Fibroblast of skin of scalp (primary cell): ENCODE data around the gene CCDC69.
"Not testable (repeated sequence)": the region's sequence is repeated elsewhere in the genome, so short reads cannot be mapped to it uniquely, and the experiment has no call there.

Experiments
- DNase-seq: peaks from one replicate; pipeline ENCODE4 v3.0.0-alpha.2; 2013

The CCDC69 gene

GRCh38 chr5:151244206-151244605 lies 20.3 kb upstream of the CCDC69 start:
- DNase-seq = no peak

- DNase-seq = no peak
Measured at GRCh38 chr5:151243564-151243963, 19.7 kb upstream of the CCDC69 start.

GRCh38 chr5:151243127-151243526 lies 19.2 kb upstream of the CCDC69 start:
- no peak for DNase-seq

GRCh38 chr5:151240924-151241635 lies 17.2 kb upstream of the CCDC69 start:
- DNase-seq = no peak

GRCh38 chr5:151240268-151240835 lies 16.5 kb upstream of the CCDC69 start:
- not testable (repeated sequence) for DNase-seq

GRCh38 chr5:151239237-151239861 lies 15.5 kb upstream of the CCDC69 start:
- DNase-seq = peak; percentile 64

- DNase-seq = no peak
Measured at GRCh38 chr5:151238303-151238741, 14.4 kb upstream of the CCDC69 start.

GRCh38 chr5:151237685-151238084 lies 13.8 kb upstream of the CCDC69 start:
- DNase-seq = no peak

GRCh38 chr5:151236888-151237287 lies 13.0 kb upstream of the CCDC69 start:
- no peak for DNase-seq

GRCh38 chr5:151235239-151235571 lies 11.3 kb upstream of the CCDC69 start:
- DNase-seq = not testable (repeated sequence)

GRCh38 chr5:151234476-151235238 lies 10.8 kb upstream of the CCDC69 start:
- no peak for DNase-seq

- DNase-seq = no peak
Measured at GRCh38 chr5:151233616-151234085, 9.8 kb upstream of the CCDC69 start.

GRCh38 chr5:151231359-151231758 lies 7.5 kb upstream of the CCDC69 start:
- no peak for DNase-seq

GRCh38 chr5:151230048-151230680 lies 6.3 kb upstream of the CCDC69 start:
- no peak for DNase-seq

GRCh38 chr5:151228986-151229385 lies 5.1 kb upstream of the CCDC69 start:
- no peak for DNase-seq

- no peak for DNase-seq
Measured at GRCh38 chr5:151227918-151228447, 4.1 kb upstream of the CCDC69 start.

- DNase-seq = no peak
Measured at GRCh38 chr5:151225475-151225874, 1.6 kb upstream of the CCDC69 start.

GRCh38 chr5:151225071-151225470 lies 1.2 kb upstream of the CCDC69 start:
- no peak for DNase-seq

GRCh38 chr5:151224372-151224771 lies 480 bp upstream of the CCDC69 start:
- DNase-seq = no peak

- DNase-seq = no peak
Measured at GRCh38 chr5:151222790-151223446, 974 bp downstream of the CCDC69 start.

- no peak for DNase-seq
Measured at GRCh38 chr5:151222054-151222789, 1.7 kb downstream of the CCDC69 start.
